Inferior parietal cortex (tissue), 1 donor: Measurements from ENCODE around the gene UGT2B28.
A peak's percentile ranks its signal among the peaks of the same experiment; 100 is the strongest.
"Not testable (repeated sequence)": the region's sequence is repeated elsewhere in the genome, so short reads cannot be mapped to it uniquely, and the experiment has no call there.

Experiments
- DNase-seq: peaks from one replicate; pipeline ENCODE4 v3.0.0-alpha.2; 2016; ENCODE audit errors: extremely low spot score

The UGT2B28 gene

GRCh38 chr4:69280081-69280480, at the start of gene UGT2B28:
UGT2B28 (plus strand) TSS chr4:69280475; CDS start chr4:69280501, 26 bp downstream.
- not testable (repeated sequence) for DNase-seq

GRCh38 chr4:69239092-69239491, 41.2 kb upstream of the UGT2B28 start:
- DNase-seq = no peak

GRCh38 chr4:69239557-69240168, 40.6 kb upstream of the UGT2B28 start:
- no peak for DNase-seq

- not testable (repeated sequence) for DNase-seq
These were observed 39.5 kb upstream of the UGT2B28 start for GRCh38 chr4:69240787-69241186.

GRCh38 chr4:69241746-69242145, 38.5 kb upstream of the UGT2B28 start:
- DNase-seq = not testable (repeated sequence)

- DNase-seq = not testable (repeated sequence)
These were observed 37.6 kb upstream of the UGT2B28 start for GRCh38 chr4:69242562-69243240.

GRCh38 chr4:69250884-69251283, 29.4 kb upstream of the UGT2B28 start:
- DNase-seq = not testable (repeated sequence)

- DNase-seq = not testable (repeated sequence)
These were observed 27.0 kb upstream of the UGT2B28 start for GRCh38 chr4:69253147-69253772.

GRCh38 chr4:69268612-69269011, 11.7 kb upstream of the UGT2B28 start:
- DNase-seq = not testable (repeated sequence)

- not testable (repeated sequence) for DNase-seq
These were observed 16.1 kb downstream of the UGT2B28 start for GRCh38 chr4:69296356-69296755.

- DNase-seq = not testable (repeated sequence)
These were observed 28.3 kb downstream of the UGT2B28 start for GRCh38 chr4:69308426-69309033.

- DNase-seq = not testable (repeated sequence)
These were observed 29.3 kb downstream of the UGT2B28 start for GRCh38 chr4:69309549-69310076.

- not testable (repeated sequence) for DNase-seq
These were observed 30.0 kb downstream of the UGT2B28 start for GRCh38 chr4:69310262-69310661.

- DNase-seq = peak; percentile 47
These were observed 37.5 kb downstream of the UGT2B28 start for GRCh38 chr4:69317669-69318298.

GRCh38 chr4:69321153-69321729, 41.0 kb downstream of the UGT2B28 start:
- DNase-seq = no peak

GRCh38 chr4:69322055-69322454, 41.8 kb downstream of the UGT2B28 start:
- no peak for DNase-seq

GRCh38 chr4:69323284-69323683, 43.0 kb downstream of the UGT2B28 start:
- DNase-seq = no peak

GRCh38 chr4:69330345-69331047, 50.2 kb downstream of the UGT2B28 start:
- no peak for DNase-seq

- not testable (repeated sequence) for DNase-seq
These were observed 51.0 kb downstream of the UGT2B28 start for GRCh38 chr4:69331304-69331703.

GRCh38 chr4:69335485-69335884, 55.2 kb downstream of the UGT2B28 start:
- DNase-seq = not testable (repeated sequence)

- not testable (repeated sequence) for DNase-seq
These were observed 62.8 kb downstream of the UGT2B28 start for GRCh38 chr4:69343114-69343513.
